Ishikawa (cell line): ENCODE results near the gene MIB2.

Experiments
- CEBPB ChIP-seq: IDR thresholded peaks from 2 replicates; pipeline ENCODE4 v1.6.1; 2012
- CREB1 ChIP-seq: IDR thresholded peaks from 2 replicates; pipeline ENCODE4 v1.6.1; 2012; ENCODE audit warnings: low read depth
- EGR1 ChIP-seq: IDR thresholded peaks from 2 replicates; pipeline ENCODE4 v1.6.1; 2012
- EP300 ChIP-seq: IDR thresholded peaks from 2 replicates; pipeline ENCODE4 v1.6.1; 2012; ENCODE audit warnings: borderline replicate concordance
- REST ChIP-seq: IDR thresholded peaks from 2 replicates; pipeline ENCODE4 v1.6.1; 2012; ENCODE audit warnings: low read depth, mild to moderate bottlenecking
- TAF1 ChIP-seq: IDR thresholded peaks from 2 replicates; pipeline ENCODE4 v1.6.1; 2012; ENCODE audit warnings: low read depth, mild to moderate bottlenecking
- TCF12 ChIP-seq: IDR thresholded peaks from 2 replicates; pipeline ENCODE4 v1.6.1; 2012; ENCODE audit warnings: low read depth
- TEAD4 ChIP-seq: IDR thresholded peaks from 2 replicates; pipeline ENCODE4 v1.6.1; 2012
- YY1 ChIP-seq: IDR thresholded peaks from 2 replicates; pipeline ENCODE4 v1.6.1; 2012; ENCODE audit warnings: low read depth
- TF ChIP-seq, protein P1 (sequence below): IDR thresholded peaks from 2 replicates; pipeline ENCODE4 v1.6.1; 2012

DNA sequence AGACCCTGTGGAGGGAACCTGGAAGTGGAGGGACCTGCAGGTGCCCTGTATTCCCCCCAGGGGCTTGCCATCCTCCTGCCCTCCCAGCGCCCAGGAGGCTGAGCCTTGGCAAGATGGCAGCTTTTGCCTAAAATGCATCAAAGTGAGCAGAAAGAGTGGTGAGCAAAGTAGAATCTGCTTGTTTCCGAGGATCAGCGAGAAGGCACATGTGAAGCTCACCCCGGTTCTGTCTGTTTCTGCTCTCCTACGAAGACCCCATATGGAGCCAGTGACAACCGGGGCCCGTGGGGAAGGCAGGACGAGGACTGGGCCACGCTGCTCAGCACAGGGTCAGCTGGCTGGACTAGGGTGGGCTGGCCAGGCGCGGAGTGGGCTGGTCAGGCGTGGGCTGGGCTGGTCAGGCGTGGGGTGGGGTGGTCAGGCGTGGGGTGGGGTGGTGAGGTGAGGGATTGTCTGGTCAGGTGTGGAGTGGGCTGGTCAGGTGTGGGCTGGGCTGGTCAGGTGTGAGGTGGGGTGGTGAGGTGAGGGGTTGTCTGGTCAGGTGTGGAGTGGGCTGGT lies 10.2 kb upstream of the MIB2 start:
- no peak for TF ChIP-seq CEBPB
- no peak for TF ChIP-seq REST
- no peak for TF ChIP-seq CREB1
- TF ChIP-seq, protein P1, sequence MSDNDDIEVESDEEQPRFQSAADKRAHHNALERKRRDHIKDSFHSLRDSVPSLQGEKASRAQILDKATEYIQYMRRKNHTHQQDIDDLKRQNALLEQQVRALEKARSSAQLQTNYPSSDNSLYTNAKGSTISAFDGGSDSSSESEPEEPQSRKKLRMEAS, result no peak
- TF ChIP-seq YY1, result no peak
- TF ChIP-seq TEAD4, result no peak
- no peak for TF ChIP-seq EGR1
- TF ChIP-seq EP300, result no peak
- TF ChIP-seq TAF1, result no peak
- TF ChIP-seq TCF12, result no peak
